GM19328 (cell line): ENCODE data around the gene SDF4.
"Not testable (repeated sequence)": the region's sequence is repeated elsewhere in the genome, so short reads cannot be mapped to it uniquely, and the experiment has no call there.

ENCODE experiments used
- ATAC-seq: cut with Tn5 transposase; IDR thresholded peaks from one replicate; pipeline ENCODE4 v1.9.1; 2021; ENCODE audit warnings: mild to moderate bottlenecking, moderate library complexity; ENCODE audit not compliant: unreplicated experiment

Gene SDF4

GRCh38 chr1:1199961-1200875, 31.6 kb downstream of the SDF4 start:
- no peak for ATAC-seq

GRCh38 chr1:1199141-1199960, 32.5 kb downstream of the SDF4 start:
- no peak for ATAC-seq

GRCh38 chr1:1198423-1199140, 33.2 kb downstream of the SDF4 start:
- no peak for ATAC-seq

- ATAC-seq: no peak
Measured at GRCh38 chr1:1197551-1198422, 34.0 kb downstream of the SDF4 start.

GRCh38 chr1:1197188-1197500, 34.7 kb downstream of the SDF4 start:
- ATAC-seq: no peak

GRCh38 chr1:1196431-1197187, 35.2 kb downstream of the SDF4 start:
- ATAC-seq: no peak

GRCh38 chr1:1195726-1196125, 36.1 kb downstream of the SDF4 start:
- ATAC-seq: not testable (repeated sequence)

- no peak for ATAC-seq
Measured at GRCh38 chr1:1194723-1195122, 37.1 kb downstream of the SDF4 start.

- ATAC-seq: no peak
Measured at GRCh38 chr1:1191734-1192133, 40.1 kb downstream of the SDF4 start.

GRCh38 chr1:1189111-1189510, 42.7 kb downstream of the SDF4 start:
- no peak for ATAC-seq

- ATAC-seq: no peak
Measured at GRCh38 chr1:1187938-1188337, 43.9 kb downstream of the SDF4 start.

- ATAC-seq: no peak
Measured at GRCh38 chr1:1185101-1185765, 46.6 kb downstream of the SDF4 start.

- ATAC-seq: no peak
Measured at GRCh38 chr1:1183833-1184775, 47.7 kb downstream of the SDF4 start.

- ATAC-seq: no peak
Measured at GRCh38 chr1:1183221-1183747, 48.5 kb downstream of the SDF4 start.

GRCh38 chr1:1182491-1183220, 49.1 kb downstream of the SDF4 start:
- ATAC-seq: no peak

GRCh38 chr1:1181938-1182410, 49.8 kb downstream of the SDF4 start:
- no peak for ATAC-seq
